Measurements from ENCODE around the gene ATG5. TPM values are rescaled to one million over a fixed set of nuclear protein-coding genes. Genes with fewer than 3 reads are reported as not detected.

ATG5 gene
- total and polyA plus RNA-seq, 2 experiments from 2014 or later = 31.6 to 48.2 TPM

DNA sequence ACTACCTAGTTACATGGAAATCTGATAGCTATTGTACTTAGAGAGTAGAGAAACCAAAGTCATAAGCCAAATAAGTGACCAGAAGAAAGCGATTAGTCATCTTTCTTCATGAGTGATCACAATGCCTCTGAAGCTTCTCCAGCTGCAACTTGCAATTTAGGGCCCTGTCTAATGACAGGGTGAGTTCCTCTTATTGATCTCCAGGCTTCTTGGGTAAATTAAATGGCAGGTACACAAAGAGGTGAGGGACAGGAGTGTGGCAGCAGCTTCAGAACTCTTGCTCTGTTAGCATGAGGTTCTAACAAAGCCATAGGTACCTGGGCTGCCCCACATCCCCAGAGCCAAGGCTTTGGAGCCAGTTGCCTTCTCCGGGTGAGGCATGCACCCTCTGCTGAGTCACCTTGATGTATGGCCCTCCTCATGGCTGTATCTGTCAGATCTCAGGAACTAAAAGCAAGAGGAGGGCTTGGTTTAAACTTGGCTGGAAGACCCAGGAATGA, 178.7 kb downstream of the ATG5 start:
- no peaks in the 10 kb centered on the region for H3K27me3 ChIP-seq (ENCODE audit: insufficient read depth)
- no peak overlapping the region; the same call in 1 of the 2 replicates for H2AFZ ChIP-seq
- no peak overlapping the region for H3K27ac ChIP-seq (ENCODE audit: low read depth)
- DNase-seq (ENCODE audit: low spot score) (no peak), ATAC-seq (no peak)
- Mint-ChIP-seq H3K27ac (no peak overlapping the region), H3K4me1 (peaks cover 26% of the 10 kb centered on the region), H3K27me3 (ENCODE audit: insufficient read depth, low read depth, poor library complexity) (peaks cover 2% of the 10 kb centered on the region), H3K4me3 (no peak overlapping the region), H3K36me3 (ENCODE audit: low read depth) (no peaks in the 10 kb centered on the region), H3K9me3 (no peaks in the 10 kb centered on the region)
- H4K20me1 ChIP-seq (replicated peaks; ENCODE audit: insufficient read depth) = no peaks in the 10 kb centered on the region
- H3K36me3 ChIP-seq (ENCODE audit: insufficient read depth) = no peaks in the 10 kb centered on the region
- no peaks in the 10 kb centered on the region for H3F3A ChIP-seq (replicated peaks; ENCODE audit: low read depth)
- no peaks in the 10 kb centered on the region for H3K9me2 ChIP-seq (ENCODE audit: insufficient read depth)
- H3K4me2 ChIP-seq = no peak overlapping the region
- no peak for TF ChIP-seq EZH2phosphoT487 (IDR thresholded peaks at IDR 0.05; ENCODE audit: unreplicated experiment)
- TF ChIP-seq ZNF331 (CRISPR knock-in tag; IDR thresholded peaks at IDR 0.05; ENCODE audit: low read depth) = no peak
- TF ChIP-seq JUNB (IDR thresholded peaks at IDR 0.05; ENCODE audit: unreplicated experiment) = no peak
- TF ChIP-seq, protein P1, sequence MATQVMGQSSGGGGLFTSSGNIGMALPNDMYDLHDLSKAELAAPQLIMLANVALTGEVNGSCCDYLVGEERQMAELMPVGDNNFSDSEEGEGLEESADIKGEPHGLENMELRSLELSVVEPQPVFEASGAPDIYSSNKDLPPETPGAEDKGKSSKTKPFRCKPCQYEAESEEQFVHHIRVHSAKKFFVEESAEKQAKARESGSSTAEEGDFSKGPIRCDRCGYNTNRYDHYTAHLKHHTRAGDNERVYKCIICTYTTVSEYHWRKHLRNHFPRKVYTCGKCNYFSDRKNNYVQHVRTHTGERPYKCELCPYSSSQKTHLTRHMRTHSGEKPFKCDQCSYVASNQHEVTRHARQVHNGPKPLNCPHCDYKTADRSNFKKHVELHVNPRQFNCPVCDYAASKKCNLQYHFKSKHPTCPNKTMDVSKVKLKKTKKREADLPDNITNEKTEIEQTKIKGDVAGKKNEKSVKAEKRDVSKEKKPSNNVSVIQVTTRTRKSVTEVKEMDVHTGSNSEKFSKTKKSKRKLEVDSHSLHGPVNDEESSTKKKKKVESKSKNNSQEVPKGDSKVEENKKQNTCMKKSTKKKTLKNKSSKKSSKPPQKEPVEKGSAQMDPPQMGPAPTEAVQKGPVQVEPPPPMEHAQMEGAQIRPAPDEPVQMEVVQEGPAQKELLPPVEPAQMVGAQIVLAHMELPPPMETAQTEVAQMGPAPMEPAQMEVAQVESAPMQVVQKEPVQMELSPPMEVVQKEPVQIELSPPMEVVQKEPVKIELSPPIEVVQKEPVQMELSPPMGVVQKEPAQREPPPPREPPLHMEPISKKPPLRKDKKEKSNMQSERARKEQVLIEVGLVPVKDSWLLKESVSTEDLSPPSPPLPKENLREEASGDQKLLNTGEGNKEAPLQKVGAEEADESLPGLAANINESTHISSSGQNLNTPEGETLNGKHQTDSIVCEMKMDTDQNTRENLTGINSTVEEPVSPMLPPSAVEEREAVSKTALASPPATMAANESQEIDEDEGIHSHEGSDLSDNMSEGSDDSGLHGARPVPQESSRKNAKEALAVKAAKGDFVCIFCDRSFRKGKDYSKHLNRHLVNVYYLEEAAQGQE (IDR thresholded peaks at IDR 0.05; ENCODE audit: unreplicated experiment) = no peak
- TF ChIP-seq CREB1 (CRISPR knock-in tag; IDR thresholded peaks at IDR 0.05; ENCODE audit: low read depth) = no peak
- no peak for TF ChIP-seq NANOG (IDR thresholded peaks at IDR 0.05; ENCODE audit: borderline replicate concordance)
- TF ChIP-seq, protein P2, sequence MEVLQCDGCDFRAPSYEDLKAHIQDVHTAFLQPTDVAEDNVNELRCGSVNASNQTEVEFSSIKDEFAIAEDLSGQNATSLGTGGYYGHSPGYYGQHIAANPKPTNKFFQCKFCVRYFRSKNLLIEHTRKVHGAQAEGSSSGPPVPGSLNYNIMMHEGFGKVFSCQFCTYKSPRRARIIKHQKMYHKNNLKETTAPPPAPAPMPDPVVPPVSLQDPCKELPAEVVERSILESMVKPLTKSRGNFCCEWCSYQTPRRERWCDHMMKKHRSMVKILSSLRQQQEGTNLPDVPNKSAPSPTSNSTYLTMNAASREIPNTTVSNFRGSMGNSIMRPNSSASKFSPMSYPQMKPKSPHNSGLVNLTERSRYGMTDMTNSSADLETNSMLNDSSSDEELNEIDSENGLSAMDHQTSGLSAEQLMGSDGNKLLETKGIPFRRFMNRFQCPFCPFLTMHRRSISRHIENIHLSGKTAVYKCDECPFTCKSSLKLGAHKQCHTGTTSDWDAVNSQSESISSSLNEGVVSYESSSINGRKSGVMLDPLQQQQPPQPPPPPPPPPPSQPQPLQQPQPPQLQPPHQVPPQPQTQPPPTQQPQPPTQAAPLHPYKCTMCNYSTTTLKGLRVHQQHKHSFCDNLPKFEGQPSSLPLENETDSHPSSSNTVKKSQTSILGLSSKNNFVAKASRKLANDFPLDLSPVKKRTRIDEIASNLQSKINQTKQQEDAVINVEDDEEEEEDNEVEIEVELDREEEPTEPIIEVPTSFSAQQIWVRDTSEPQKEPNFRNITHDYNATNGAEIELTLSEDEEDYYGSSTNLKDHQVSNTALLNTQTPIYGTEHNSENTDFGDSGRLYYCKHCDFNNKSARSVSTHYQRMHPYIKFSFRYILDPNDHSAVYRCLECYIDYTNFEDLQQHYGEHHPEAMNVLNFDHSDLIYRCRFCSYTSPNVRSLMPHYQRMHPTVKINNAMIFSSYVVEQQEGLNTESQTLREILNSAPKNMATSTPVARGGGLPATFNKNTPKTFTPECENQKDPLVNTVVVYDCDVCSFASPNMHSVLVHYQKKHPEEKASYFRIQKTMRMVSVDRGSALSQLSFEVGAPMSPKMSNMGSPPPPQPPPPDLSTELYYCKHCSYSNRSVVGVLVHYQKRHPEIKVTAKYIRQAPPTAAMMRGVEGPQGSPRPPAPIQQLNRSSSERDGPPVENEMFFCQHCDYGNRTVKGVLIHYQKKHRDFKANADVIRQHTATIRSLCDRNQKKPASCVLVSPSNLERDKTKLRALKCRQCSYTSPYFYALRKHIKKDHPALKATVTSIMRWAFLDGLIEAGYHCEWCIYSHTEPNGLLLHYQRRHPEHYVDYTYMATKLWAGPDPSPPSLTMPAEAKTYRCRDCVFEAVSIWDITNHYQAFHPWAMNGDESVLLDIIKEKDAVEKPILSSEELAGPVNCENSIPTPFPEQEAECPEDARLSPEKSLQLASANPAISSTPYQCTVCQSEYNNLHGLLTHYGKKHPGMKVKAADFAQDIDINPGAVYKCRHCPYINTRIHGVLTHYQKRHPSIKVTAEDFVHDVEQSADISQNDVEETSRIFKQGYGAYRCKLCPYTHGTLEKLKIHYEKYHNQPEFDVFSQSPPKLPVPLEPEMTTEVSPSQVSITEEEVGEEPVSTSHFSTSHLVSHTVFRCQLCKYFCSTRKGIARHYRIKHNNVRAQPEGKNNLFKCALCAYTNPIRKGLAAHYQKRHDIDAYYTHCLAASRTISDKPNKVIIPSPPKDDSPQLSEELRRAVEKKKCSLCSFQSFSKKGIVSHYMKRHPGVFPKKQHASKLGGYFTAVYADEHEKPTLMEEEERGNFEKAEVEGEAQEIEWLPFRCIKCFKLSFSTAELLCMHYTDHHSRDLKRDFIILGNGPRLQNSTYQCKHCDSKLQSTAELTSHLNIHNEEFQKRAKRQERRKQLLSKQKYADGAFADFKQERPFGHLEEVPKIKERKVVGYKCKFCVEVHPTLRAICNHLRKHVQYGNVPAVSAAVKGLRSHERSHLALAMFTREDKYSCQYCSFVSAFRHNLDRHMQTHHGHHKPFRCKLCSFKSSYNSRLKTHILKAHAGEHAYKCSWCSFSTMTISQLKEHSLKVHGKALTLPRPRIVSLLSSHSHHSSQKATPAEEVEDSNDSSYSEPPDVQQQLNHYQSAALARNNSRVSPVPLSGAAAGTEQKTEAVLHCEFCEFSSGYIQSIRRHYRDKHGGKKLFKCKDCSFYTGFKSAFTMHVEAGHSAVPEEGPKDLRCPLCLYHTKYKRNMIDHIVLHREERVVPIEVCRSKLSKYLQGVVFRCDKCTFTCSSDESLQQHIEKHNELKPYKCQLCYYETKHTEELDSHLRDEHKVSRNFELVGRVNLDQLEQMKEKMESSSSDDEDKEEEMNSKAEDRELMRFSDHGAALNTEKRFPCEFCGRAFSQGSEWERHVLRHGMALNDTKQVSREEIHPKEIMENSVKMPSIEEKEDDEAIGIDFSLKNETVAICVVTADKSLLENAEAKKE (CRISPR knock-in tag; IDR thresholded peaks at IDR 0.05) = no peak
- TF ChIP-seq, protein P3, sequence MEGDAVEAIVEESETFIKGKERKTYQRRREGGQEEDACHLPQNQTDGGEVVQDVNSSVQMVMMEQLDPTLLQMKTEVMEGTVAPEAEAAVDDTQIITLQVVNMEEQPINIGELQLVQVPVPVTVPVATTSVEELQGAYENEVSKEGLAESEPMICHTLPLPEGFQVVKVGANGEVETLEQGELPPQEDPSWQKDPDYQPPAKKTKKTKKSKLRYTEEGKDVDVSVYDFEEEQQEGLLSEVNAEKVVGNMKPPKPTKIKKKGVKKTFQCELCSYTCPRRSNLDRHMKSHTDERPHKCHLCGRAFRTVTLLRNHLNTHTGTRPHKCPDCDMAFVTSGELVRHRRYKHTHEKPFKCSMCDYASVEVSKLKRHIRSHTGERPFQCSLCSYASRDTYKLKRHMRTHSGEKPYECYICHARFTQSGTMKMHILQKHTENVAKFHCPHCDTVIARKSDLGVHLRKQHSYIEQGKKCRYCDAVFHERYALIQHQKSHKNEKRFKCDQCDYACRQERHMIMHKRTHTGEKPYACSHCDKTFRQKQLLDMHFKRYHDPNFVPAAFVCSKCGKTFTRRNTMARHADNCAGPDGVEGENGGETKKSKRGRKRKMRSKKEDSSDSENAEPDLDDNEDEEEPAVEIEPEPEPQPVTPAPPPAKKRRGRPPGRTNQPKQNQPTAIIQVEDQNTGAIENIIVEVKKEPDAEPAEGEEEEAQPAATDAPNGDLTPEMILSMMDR (conservative IDR thresholded peaks at IDR 0.05; ENCODE audit: low read depth in 2 of 2) = no peak
- TF ChIP-seq EZH2 (IDR thresholded peaks at IDR 0.05; ENCODE audit: low read depth, unreplicated experiment) = no peak
- H3K79me2 ChIP-seq (replicated peaks; ENCODE audit: insufficient read depth) = no peaks in the 10 kb centered on the region
- H3K4me1 ChIP-seq (ENCODE audit: insufficient read depth) = peaks cover 9% of the 10 kb centered on the region; the same call in 1 of the 2 replicates
- no peak overlapping the region for H3K4me3 ChIP-seq
